GM12892 (cell line): ENCODE data around the gene ADD2.

Experiments used
- POLR2A ChIP-seq: IDR thresholded peaks from 2 replicates; pipeline ENCODE4 v1.6.1; 2011; ENCODE audit warnings: low read depth, low read length, control low read depth
- POLR2AphosphoS5 ChIP-seq: IDR thresholded peaks from 2 replicates; pipeline ENCODE4 v1.6.1; 2011; ENCODE audit warnings: low read depth, low read length, control low read depth

GRCh38 chr2:70632966-70633365, 135.0 kb downstream of the ADD2 start:
- TF ChIP-seq POLR2AphosphoS5: no peak
- no peak for TF ChIP-seq POLR2A
